Measurements from ENCODE around the gene TENM3. TPM values are rescaled to one million over a fixed set of nuclear protein-coding genes. Genes with fewer than 3 reads are reported as not detected.
"Not testable (repeated sequence)": the region's sequence is repeated elsewhere in the genome, so short reads cannot be mapped to it uniquely, and the experiment has no call there.

Gene TENM3
- total and polyA plus RNA-seq, 9 donors = 11.0 to 32.9 (median 23.2) TPM

- Histone ChIP-seq H3K4me3 (ENCODE audit: low read length) (no peak overlapping the region), H3K36me3 (ENCODE audit: control insufficient read depth, insufficient read depth, low read length) (no peaks in the 10 kb centered on the region), H3K9me3 (replicated peaks; ENCODE audit: control insufficient read depth, low read depth, low read length) (no peaks in the 10 kb centered on the region), H3K27ac (ENCODE audit: low read length) (no peak overlapping the region), H3K4me1 (ENCODE audit: control insufficient read depth, insufficient read depth, low read length) (peaks cover 27% of the 10 kb centered on the region), H3K27me3 (ENCODE audit: control insufficient read depth, insufficient read depth, low read length) (no peaks in the 10 kb centered on the region)
- DNase-seq = no peak
- WGBS (ENCODE audit: insufficient coverage) = no CpG with 5 or more reads among the region's 2 CpGs
Measured at GRCh38 chr4:182236186-182236585, 7.0 kb upstream of the TENM3 start.

DNA sequence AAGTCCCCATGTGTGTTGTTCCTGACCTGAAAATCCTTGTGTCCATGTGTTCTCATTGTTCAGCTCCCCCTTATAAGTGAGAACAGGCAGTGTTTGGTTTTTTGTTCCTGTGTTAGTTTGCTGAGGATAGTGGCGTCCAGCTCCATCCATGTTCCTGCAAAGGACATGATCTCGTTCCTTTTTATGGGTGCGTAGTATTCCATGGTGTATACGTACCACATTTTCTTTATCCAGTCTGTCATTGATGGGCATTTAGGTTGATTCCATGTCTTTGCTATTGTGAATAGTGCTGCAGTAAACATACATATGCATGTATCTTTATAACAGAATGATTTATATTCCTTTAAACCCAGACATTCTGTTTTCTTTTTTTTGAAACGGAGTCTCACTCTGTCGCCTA is 6.2 kb upstream of the TENM3 start:
- WGBS (ENCODE audit: insufficient coverage) = 100% methylated on average over 2 of the region's 6 CpGs

GRCh38 chr4:182238355-182238931 is 4.8 kb upstream of the TENM3 start:
- Histone ChIP-seq H3K27ac (ENCODE audit: low read length) (no peak overlapping the region), H3K4me1 (ENCODE audit: control insufficient read depth, insufficient read depth, low read length) (peaks cover 15% of the 10 kb centered on the region), H3K4me3 (ENCODE audit: low read length) (no peak overlapping the region), H3K27me3 (ENCODE audit: control insufficient read depth, insufficient read depth, low read length) (no peaks in the 10 kb centered on the region), H3K36me3 (ENCODE audit: control insufficient read depth, insufficient read depth, low read length) (no peaks in the 10 kb centered on the region), H3K9me3 (replicated peaks; ENCODE audit: control insufficient read depth, low read depth, low read length) (no peaks in the 10 kb centered on the region)
- DNase-seq = no peak
- 33% methylated on average over 2 of the region's 9 CpGs for WGBS (ENCODE audit: insufficient coverage)

More for the DNA sequence above, 6.2 kb upstream of the TENM3 start:
- DNase-seq; H3K36me3 ChIP-seq (ENCODE audit: control insufficient read depth, insufficient read depth, low read length); H3K27me3 ChIP-seq (ENCODE audit: control insufficient read depth, insufficient read depth, low read length); H3K9me3 ChIP-seq (replicated peaks; ENCODE audit: control insufficient read depth, low read depth, low read length); H3K27ac ChIP-seq (ENCODE audit: low read length); H3K4me3 ChIP-seq (ENCODE audit: low read length): not testable (repeated sequence)
- H3K4me1 ChIP-seq (ENCODE audit: control insufficient read depth, insufficient read depth, low read length) = peaks cover 24% of the 10 kb centered on the region

DNA sequence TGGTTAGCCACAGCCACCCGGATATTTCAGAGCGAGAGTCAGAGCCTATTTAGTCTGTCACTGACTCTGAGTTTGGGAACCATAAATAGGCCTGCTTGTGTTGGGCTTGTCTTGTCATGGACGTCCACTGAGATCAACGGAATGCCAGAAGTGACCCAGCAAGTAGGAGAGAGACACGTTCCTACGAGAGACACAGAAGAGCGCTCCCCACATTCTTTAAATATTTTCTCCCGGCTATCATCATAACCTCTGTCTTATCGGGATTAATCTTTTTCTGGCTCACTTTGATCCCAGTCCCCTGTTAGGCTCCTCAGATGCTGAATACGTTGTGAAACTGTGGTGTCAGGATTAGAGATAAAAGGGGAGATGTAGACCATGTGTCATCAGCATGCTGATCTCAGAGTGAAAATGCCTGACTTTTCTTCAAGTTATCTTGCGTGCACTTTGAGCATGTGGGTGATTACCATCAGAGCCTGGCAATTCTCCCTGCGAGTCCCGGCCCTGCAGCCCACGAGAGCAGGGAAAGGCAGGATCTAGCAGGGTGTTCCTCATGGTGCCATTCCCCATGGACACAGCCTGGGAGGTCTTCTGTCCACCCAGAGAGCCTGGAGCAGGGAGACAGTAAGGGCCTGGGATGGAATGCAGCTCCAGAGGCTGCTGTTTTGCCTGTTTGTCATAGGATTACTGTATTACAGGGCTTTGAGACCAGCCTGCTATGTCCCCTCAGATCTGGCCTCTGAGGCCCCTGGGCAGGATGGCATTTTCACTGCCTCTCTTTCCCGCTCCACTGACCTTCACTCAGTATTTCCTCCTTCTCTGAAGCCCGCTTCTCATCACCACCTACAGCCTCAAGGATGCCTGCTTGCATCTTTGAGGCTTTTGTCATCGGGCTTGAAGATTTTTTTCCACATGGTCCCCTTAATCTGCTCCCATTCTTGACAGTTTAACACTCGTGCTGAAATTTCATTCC is 2.8 kb upstream of the TENM3 start:
- peak; percentile 68 for DNase-seq
- Histone ChIP-seq H3K4me1 (ENCODE audit: control insufficient read depth, insufficient read depth, low read length) (peaks cover 7% of the 10 kb centered on the region), H3K36me3 (ENCODE audit: control insufficient read depth, insufficient read depth, low read length) (no peaks in the 10 kb centered on the region), H3K27me3 (ENCODE audit: control insufficient read depth, insufficient read depth, low read length) (no peaks in the 10 kb centered on the region), H3K4me3 (ENCODE audit: low read length) (no peak overlapping the region), H3K9me3 (replicated peaks; ENCODE audit: control insufficient read depth, low read depth, low read length) (no peaks in the 10 kb centered on the region), H3K27ac (ENCODE audit: low read length) (peak overlapping the region; percentile 69)
- WGBS (ENCODE audit: insufficient coverage) = 51% methylated on average over 14 of the region's 18 CpGs

DNA sequence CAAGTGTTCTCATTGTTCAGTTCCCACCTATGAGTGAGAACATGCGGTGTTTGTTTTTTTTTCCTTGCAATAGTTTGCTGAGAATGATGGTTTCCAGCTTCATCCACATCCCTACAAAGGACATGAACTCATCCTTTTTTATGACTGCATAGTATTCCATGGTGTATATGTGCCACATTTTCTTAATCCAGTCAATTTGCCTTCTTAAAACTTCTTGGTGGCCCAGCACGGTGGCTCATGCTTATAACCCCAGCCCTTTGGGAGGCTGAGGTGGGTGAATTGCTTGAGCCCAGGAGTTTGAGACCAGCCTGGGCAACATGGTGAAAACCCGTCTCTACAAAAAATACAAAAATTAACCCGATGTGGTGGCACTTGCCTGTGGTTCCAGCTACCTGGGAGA is 942 bp upstream of the TENM3 start:
- not testable (repeated sequence) for H3K4me3 ChIP-seq (ENCODE audit: low read length); H3K36me3 ChIP-seq (ENCODE audit: control insufficient read depth, insufficient read depth, low read length); DNase-seq; H3K27me3 ChIP-seq (ENCODE audit: control insufficient read depth, insufficient read depth, low read length); H3K9me3 ChIP-seq (replicated peaks; ENCODE audit: control insufficient read depth, low read depth, low read length); H3K4me1 ChIP-seq (ENCODE audit: control insufficient read depth, insufficient read depth, low read length); H3K27ac ChIP-seq (ENCODE audit: low read length)
- WGBS (ENCODE audit: insufficient coverage) = no CpG with 5 or more reads among the region's 4 CpGs

DNA sequence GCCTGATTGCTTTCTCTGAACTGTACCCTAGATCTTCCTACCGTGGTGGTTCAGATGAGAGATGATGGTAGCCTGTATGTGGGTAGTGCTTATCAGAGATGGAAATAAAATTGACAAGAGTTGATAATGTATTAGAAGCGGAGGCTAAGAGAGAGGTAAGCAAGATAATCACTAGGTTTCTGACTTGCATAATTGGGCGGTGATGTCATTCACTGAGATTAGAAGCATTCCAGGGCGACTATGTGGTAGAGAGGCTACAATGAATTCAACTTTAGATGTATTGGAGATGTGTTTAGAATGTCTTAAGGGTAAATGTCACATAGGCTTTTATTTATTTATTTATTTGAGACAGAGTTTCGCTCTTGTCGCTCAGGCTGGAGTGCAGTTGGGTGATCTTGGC is 415 bp upstream of the TENM3 start:
- Histone ChIP-seq H3K9me3 (replicated peaks; ENCODE audit: control insufficient read depth, low read depth, low read length) (no peaks in the 10 kb centered on the region), H3K27ac (ENCODE audit: low read length) (no peak overlapping the region), H3K4me1 (ENCODE audit: control insufficient read depth, insufficient read depth, low read length) (peaks cover 3% of the 10 kb centered on the region), H3K4me3 (ENCODE audit: low read length) (no peak overlapping the region), H3K36me3 (ENCODE audit: control insufficient read depth, insufficient read depth, low read length) (no peaks in the 10 kb centered on the region), H3K27me3 (ENCODE audit: control insufficient read depth, insufficient read depth, low read length) (no peaks in the 10 kb centered on the region)
- 90% methylated on average over 4 of the region's 6 CpGs for WGBS (ENCODE audit: insufficient coverage)
- DNase-seq = no peak

GRCh38 chr4:182245041-182245440 is 1.8 kb downstream of the TENM3 start:
- peaks cover 3% of the 10 kb centered on the region for H3K4me1 ChIP-seq (ENCODE audit: control insufficient read depth, insufficient read depth, low read length)
- H3K27ac ChIP-seq (ENCODE audit: low read length) = no peak overlapping the region
- WGBS (ENCODE audit: insufficient coverage) = 38% methylated on average over 1 of the region's 2 CpGs
- H3K36me3 ChIP-seq (ENCODE audit: control insufficient read depth, insufficient read depth, low read length) = no peaks in the 10 kb centered on the region
- no peak overlapping the region for H3K4me3 ChIP-seq (ENCODE audit: low read length)
- H3K9me3 ChIP-seq (replicated peaks; ENCODE audit: control insufficient read depth, low read depth, low read length) = no peaks in the 10 kb centered on the region
- H3K27me3 ChIP-seq (ENCODE audit: control insufficient read depth, insufficient read depth, low read length) = no peaks in the 10 kb centered on the region
- DNase-seq = no peak

- Histone ChIP-seq H3K9me3 (replicated peaks; ENCODE audit: control insufficient read depth, low read depth, low read length) (no peaks in the 10 kb centered on the region), H3K4me3 (ENCODE audit: low read length) (no peak overlapping the region), H3K27ac (ENCODE audit: low read length) (no peak overlapping the region), H3K4me1 (ENCODE audit: control insufficient read depth, insufficient read depth, low read length) (peaks cover 2% of the 10 kb centered on the region), H3K27me3 (ENCODE audit: control insufficient read depth, insufficient read depth, low read length) (no peaks in the 10 kb centered on the region), H3K36me3 (ENCODE audit: control insufficient read depth, insufficient read depth, low read length) (no peaks in the 10 kb centered on the region)
- DNase-seq = peak; percentile 46
- WGBS (ENCODE audit: insufficient coverage) = 42% methylated on average over 2 of the region's 10 CpGs
Measured at GRCh38 chr4:182245541-182246215, 2.5 kb downstream of the TENM3 start.

DNA sequence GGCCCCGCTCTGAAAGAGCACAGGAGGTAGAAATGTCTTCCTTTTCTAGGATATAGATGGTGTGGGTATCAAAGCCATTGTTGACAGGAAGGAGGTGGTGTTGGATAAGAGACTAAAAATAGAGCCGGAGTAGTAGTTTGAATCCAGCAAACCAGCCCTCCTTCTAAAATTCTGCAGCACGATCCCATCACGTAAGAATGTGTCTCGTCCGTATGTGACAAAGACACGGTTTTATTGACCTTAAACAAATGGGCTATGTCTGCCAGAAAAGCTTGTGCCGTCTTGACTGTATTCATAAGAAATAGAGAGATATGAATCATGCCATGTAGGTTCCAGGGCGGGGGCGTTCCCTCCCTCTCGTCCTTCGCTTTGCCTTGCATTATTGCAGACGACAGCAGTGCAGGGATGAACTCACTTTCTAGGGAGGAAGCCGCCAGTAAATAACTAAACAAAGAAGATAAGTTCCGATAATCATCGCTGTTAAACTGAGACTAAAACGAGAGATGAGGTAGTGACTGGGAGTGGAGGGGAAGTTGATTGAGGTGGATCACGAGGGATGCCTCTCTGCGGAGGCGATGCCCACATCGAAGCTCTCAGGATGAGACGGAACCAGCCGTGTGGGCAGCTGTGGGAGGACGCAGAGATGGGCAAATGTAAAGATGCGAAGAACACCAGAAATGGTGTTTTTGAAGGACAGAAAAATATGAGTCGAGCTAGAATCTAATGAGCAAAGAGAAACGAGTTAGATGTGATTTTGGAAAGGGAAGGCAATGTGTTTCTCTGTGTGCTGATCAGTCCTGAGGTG is 3.4 kb downstream of the TENM3 start:
- Histone ChIP-seq H3K27me3 (ENCODE audit: control insufficient read depth, insufficient read depth, low read length) (no peaks in the 10 kb centered on the region), H3K9me3 (replicated peaks; ENCODE audit: control insufficient read depth, low read depth, low read length) (no peaks in the 10 kb centered on the region), H3K36me3 (ENCODE audit: control insufficient read depth, insufficient read depth, low read length) (no peaks in the 10 kb centered on the region), H3K27ac (ENCODE audit: low read length) (no peak overlapping the region), H3K4me1 (ENCODE audit: control insufficient read depth, insufficient read depth, low read length) (no peaks in the 10 kb centered on the region), H3K4me3 (ENCODE audit: low read length) (no peak overlapping the region)
- WGBS (ENCODE audit: insufficient coverage) = 83% methylated on average over 25 of the region's 27 CpGs
- no peak for DNase-seq

Measured in muscle of leg (tissue), 11 donors.